IMR-90 (cell line): ENCODE data around the gene CLTCL1. TPM values are rescaled to one million over a fixed set of nuclear protein-coding genes. Genes with fewer than 3 reads are reported as not detected.

Source experiments
- ATAC-seq: fragments of 200-7000 bp; cut with Tn5 transposase; 2 replicates; pipeline ENCODE4 v1.9.1; 2020; ENCODE audit warnings: low read depth, mild to moderate bottlenecking, moderate library complexity
- BruUV-seq: library from RNA; stranded (reverse); fragments of 400-500 nt; replicated peaks from 2 replicates; lab custom pipeline; 2021; lab: Mats Ljungman, UMichigan
- CTCF ChIA-PET: fragments of 300-600 bp; formaldehyde crosslinking; extraction: SDS; loops from one replicate; lab custom pipeline; 2021; ENCODE audit warnings: antibody characterized with exemption; lab: Yijun Ruan, JAX
- POLR2A ChIA-PET: fragments of 300-600 bp; sonication (Branson Sonifier 250); formaldehyde crosslinking; loops from one replicate; lab custom pipeline; 2022; ENCODE audit warnings: antibody characterized with exemption; ENCODE audit not compliant: unreplicated experiment; lab: Charles Lee
- DNase-seq: peaks from one replicate; pipeline ENCODE4 v3.0.0; 2013
- H2AFZ ChIP-seq: replicated peaks from 2 replicates; pipeline ENCODE3; 2013; ENCODE audit warnings: low read length, mild to moderate bottlenecking; ENCODE audit not compliant: poor library complexity
- H2AK5ac ChIP-seq: 2 replicates; pipeline ENCODE4 v1.6.1; 2013; ENCODE audit warnings: low read depth, low read length, inconsistent platforms
- H2AK9ac ChIP-seq: replicated peaks from 2 replicates; pipeline ENCODE3; 2013; ENCODE audit warnings: mild to moderate bottlenecking, low read depth, low read length, moderate library complexity; ENCODE audit not compliant: poor library complexity
- H2BK120ac ChIP-seq: 2 replicates; pipeline ENCODE4 v1.6.1; 2013; ENCODE audit warnings: low read depth, low read length, inconsistent platforms
- H2BK15ac ChIP-seq: 3 replicates; pipeline ENCODE4 v1.6.1; 2013; ENCODE audit warnings: low read depth, low read length, inconsistent platforms
- H2BK20ac ChIP-seq: 2 replicates; pipeline ENCODE4 v1.6.1; 2013; ENCODE audit warnings: low read depth, mild to moderate bottlenecking, inconsistent platforms, low read length, moderate library complexity
- H2BK5ac ChIP-seq: 2 replicates; pipeline ENCODE4 v1.6.1; 2013; ENCODE audit warnings: mild to moderate bottlenecking, low read depth, low read length, inconsistent platforms; ENCODE audit not compliant: poor library complexity, severe bottlenecking
- H3K14ac ChIP-seq: replicated peaks from 2 replicates; pipeline ENCODE4 v1.6.1; 2013; ENCODE audit warnings: low read depth, low read length, inconsistent platforms
- H3K18ac ChIP-seq: 2 replicates; pipeline ENCODE4 v1.6.1; 2013; ENCODE audit warnings: low read depth, low read length, control low read depth
- H3K23ac ChIP-seq: 2 replicates; pipeline ENCODE4 v1.6.1; 2013; ENCODE audit warnings: low read depth, low read length, inconsistent platforms
- H3K27ac ChIP-seq: 2 replicates; pipeline ENCODE4 v1.5.1; 2013; ENCODE audit warnings: mild to moderate bottlenecking, control low read depth, low read length; ENCODE audit not compliant: insufficient read depth
- H3K27me3 ChIP-seq: 2 replicates; pipeline ENCODE4 v1.6.1; 2013; ENCODE audit warnings: low read length; ENCODE audit not compliant: control insufficient read depth, insufficient read depth
- H3K36me3 ChIP-seq: 2 replicates; pipeline ENCODE4 v1.6.1; 2013; ENCODE audit warnings: low read length, mixed read lengths; ENCODE audit not compliant: control insufficient read depth, insufficient read depth
- H3K4ac ChIP-seq: 2 replicates; pipeline ENCODE4 v1.6.1; 2013; ENCODE audit warnings: low read depth, low read length, inconsistent platforms
- H3K4me1 ChIP-seq: 2 replicates; pipeline ENCODE4 v1.6.1; 2013; ENCODE audit warnings: low read length, mixed read lengths; ENCODE audit not compliant: control insufficient read depth, insufficient read depth
- H3K4me2 ChIP-seq: 2 replicates; pipeline ENCODE4 v1.6.1; 2013; ENCODE audit warnings: low read depth, mild to moderate bottlenecking, control low read depth, low read length, moderate library complexity
- H3K4me3 ChIP-seq: 2 replicates; pipeline ENCODE4 v1.5.1; 2013; ENCODE audit warnings: low read depth, mild to moderate bottlenecking, control low read depth, low read length, moderate library complexity; ENCODE audit not compliant: insufficient read depth
- H3K56ac ChIP-seq: 2 replicates; pipeline ENCODE4 v1.6.1; 2013; ENCODE audit warnings: low read length, inconsistent platforms; ENCODE audit not compliant: insufficient read depth; ENCODE audit errors: extremely low read depth
- H3K79me1 ChIP-seq, 2 experiments: 2 replicates each; pipeline ENCODE4 v1.6.1; 2013; ENCODE audit warnings: low read length in 2 of 2, inconsistent platforms in 1 of 2, low read depth in 1 of 2
- H3K9ac ChIP-seq: 2 replicates; pipeline ENCODE4 v1.6.1; 2013; ENCODE audit warnings: low read depth, low read length, control low read depth
- H3K9me1 ChIP-seq: 2 replicates; pipeline ENCODE4 v1.6.1; 2013; ENCODE audit warnings: low read length, inconsistent platforms; ENCODE audit not compliant: insufficient read depth
- H3K9me3 ChIP-seq: 2 replicates; pipeline ENCODE4 v1.6.1; 2013; ENCODE audit warnings: low read length; ENCODE audit not compliant: control insufficient read depth, insufficient read depth
- H4K20me1 ChIP-seq: 2 replicates; pipeline ENCODE4 v1.6.1; 2013; ENCODE audit warnings: low read length, inconsistent platforms; ENCODE audit not compliant: insufficient read depth
- H4K5ac ChIP-seq: 2 replicates; pipeline ENCODE4 v1.6.1; 2013; ENCODE audit warnings: mild to moderate bottlenecking, low read depth, low read length, control low read depth
- H4K8ac ChIP-seq, 2 experiments: 2 replicates each; pipeline ENCODE4 v1.6.1; 2013; ENCODE audit warnings: low read depth in 2 of 2, low read length in 2 of 2, control low read depth in 1 of 2, inconsistent platforms in 1 of 2
- H4K91ac ChIP-seq: 2 replicates; pipeline ENCODE4 v1.6.1; 2013; ENCODE audit warnings: low read depth, low read length, inconsistent platforms; ENCODE audit not compliant: insufficient read depth
- BHLHE40 ChIP-seq: fragments of 150-350 bp; IDR thresholded peaks from 2 replicates; pipeline ENCODE4 v1.6.1; 2016; ENCODE audit warnings: mild to moderate bottlenecking, low read depth, low read length
- CEBPB ChIP-seq: IDR thresholded peaks from 2 replicates; pipeline ENCODE4 v1.6.1; 2012; ENCODE audit warnings: low read depth, low read length, improper control_type of control experiment
- CHD1 ChIP-seq: IDR thresholded peaks from 2 replicates; pipeline ENCODE4 v1.6.1; 2012; ENCODE audit warnings: low read depth, low read length, improper control_type of control experiment
- CTCF ChIP-seq: conservative IDR thresholded peaks from 2 replicates; pipeline ENCODE4 v1.5.1; 2012; ENCODE audit warnings: mild to moderate bottlenecking, low read depth, low read length, improper control_type of control experiment
- ELK1 ChIP-seq: fragments of 150-350 bp; IDR thresholded peaks from 2 replicates; pipeline ENCODE4 v1.6.1; 2016; ENCODE audit warnings: low read depth, mild to moderate bottlenecking, low read length, moderate library complexity, borderline replicate concordance
- FOS ChIP-seq: fragments of 150-350 bp; IDR thresholded peaks from 2 replicates; pipeline ENCODE4 v1.6.1; 2016; ENCODE audit warnings: low read depth, low read length
- MAFK ChIP-seq: IDR thresholded peaks from 2 replicates; pipeline ENCODE4 v1.6.1; 2012; ENCODE audit warnings: low read depth, low read length, improper control_type of control experiment
- MAZ ChIP-seq: IDR thresholded peaks from 2 replicates; pipeline ENCODE4 v1.6.1; 2012; ENCODE audit warnings: low read depth, mild to moderate bottlenecking, low read length, improper control_type of control experiment, moderate library complexity, borderline replicate concordance
- MXI1 ChIP-seq: IDR thresholded peaks from 2 replicates; pipeline ENCODE4 v1.6.1; 2012; ENCODE audit warnings: low read depth, mild to moderate bottlenecking, low read length, moderate library complexity, borderline replicate concordance
- NFE2L2 ChIP-seq: fragments of 150-350 bp; IDR thresholded peaks from 2 replicates; pipeline ENCODE4 v1.6.1; 2016; ENCODE audit warnings: low read depth, mild to moderate bottlenecking, low read length
- POLR2A ChIP-seq: IDR thresholded peaks from 2 replicates; pipeline ENCODE4 v1.6.1; 2012; ENCODE audit warnings: mild to moderate bottlenecking, low read depth, low read length
- RAD21 ChIP-seq: IDR thresholded peaks from 2 replicates; pipeline ENCODE4 v1.6.1; 2012; ENCODE audit warnings: low read length, improper control_type of control experiment
- RCOR1 ChIP-seq: IDR thresholded peaks from 2 replicates; pipeline ENCODE4 v1.6.1; 2012; ENCODE audit warnings: mild to moderate bottlenecking, low read length, improper control_type of control experiment; ENCODE audit not compliant: insufficient replicate concordance
- RFX5 ChIP-seq: IDR thresholded peaks from 2 replicates; pipeline ENCODE4 v1.8.0; 2012; ENCODE audit warnings: low read depth, mild to moderate bottlenecking, low read length, moderate library complexity
- SMC3 ChIP-seq: fragments of 150-350 bp; IDR thresholded peaks from 2 replicates; pipeline ENCODE4 v1.6.1; 2016; ENCODE audit warnings: low read depth, mild to moderate bottlenecking, antibody characterized with exemption, low read length, moderate library complexity
- USF2 ChIP-seq: fragments of 150-350 bp; IDR thresholded peaks from 2 replicates; pipeline ENCODE4 v1.6.1; 2017; ENCODE audit warnings: mild to moderate bottlenecking, antibody characterized with exemption, low read length, low read depth
- WGBS, 2 experiments: methylation state at CpG; one replicate each; pipeline versions ENCODE4 v1.1.5 to v1.1.7; 2013; ENCODE audit warnings: missing lambda C conversion rate in 2 of 2; ENCODE audit not compliant: insufficient read length in 1 of 2; ENCODE audit errors: extremely low coverage in 2 of 2; 5-methylcytosine and 5-hydroxymethylcytosine counted together
- dilution Hi-C: fragments of 300-500 bp; cut with HindIII; formaldehyde crosslinking; loops from one replicate; pipeline ENCODE4 v1.14.3; 2018; ENCODE audit warnings: low sequenced_read_pairs; ENCODE audit not compliant: unreplicated experiment
- in situ Hi-C: fragments of 300-500 bp; cut with MboI; formaldehyde crosslinking; loops from 3 replicates; pipeline ENCODE4 v1.14.3; 2019; ENCODE audit warnings: low sequenced_read_pairs, inconsistent platforms, mixed read lengths
- intact Hi-C: fragments of 100-400 bp; cut with micrococcal nuclease; formaldehyde crosslinking; loops from 2 replicates; pipeline ENCODE4 v1.10.0; 2022
- polyA plus RNA-seq, 3 experiments: library from polyadenylated mRNA; depleted of rRNA; stranded (reverse); fragments of >200 nt; gene quantifications; 2 replicates each; pipeline ENCODE4 v1.2.3, GENCODE V29; 2012; ENCODE audit warnings: low replicate concordance in 1 of 3
- total RNA-seq: library from RNA; depleted of rRNA; stranded (reverse); fragments of >200 nt; gene quantifications from 2 replicates; pipeline ENCODE4 v1.2.3, GENCODE V29; 2012

The CLTCL1 gene
- total and polyA plus RNA-seq, 2 of the 4 experiments (the other 2 are of a cell fraction), result 6.2 to 8.1 TPM

- no peak overlapping the region for H2BK120ac ChIP-seq
- no peak overlapping the region for H3K4me3 ChIP-seq
- H2AFZ ChIP-seq, result no peak overlapping the region
- peaks cover 25% of the 10 kb centered on the region for H3K36me3 ChIP-seq
- DNase-seq (no peak), ATAC-seq (no peak)
- dilution Hi-C loops, result no loop called here
- H3K27ac ChIP-seq, result no peak overlapping the region
- H4K20me1 ChIP-seq, result no peaks in the 10 kb centered on the region
- no TSS peak for BruUV-seq
- H3K4me1 ChIP-seq, result no peaks in the 10 kb centered on the region; the same call in 1 of the 2 replicates
- H3K4me2 ChIP-seq, result no peak overlapping the region
- no peak for TF ChIP-seq MAZ
- TF ChIP-seq MAFK, result no peak
- no peak for TF ChIP-seq CTCF
- TF ChIP-seq POLR2A, result no peak
- TF ChIP-seq RAD21, result no peak
- no peak for TF ChIP-seq FOS
- TF ChIP-seq BHLHE40, result no peak
- TF ChIP-seq RFX5, result no peak
- no peak for TF ChIP-seq USF2
- no peak for TF ChIP-seq SMC3
- no peak for TF ChIP-seq CEBPB
- no peak for TF ChIP-seq MXI1
- no peak for TF ChIP-seq RCOR1
- TF ChIP-seq NFE2L2, result no peak
- no peak for TF ChIP-seq CHD1
- no peak for TF ChIP-seq ELK1
- H3K56ac ChIP-seq, result no peak overlapping the region
- intact Hi-C loops, result no loop called here
- no peak overlapping the region for H3K18ac ChIP-seq
- no peak overlapping the region for H2AK9ac ChIP-seq
- no peak overlapping the region for H3K14ac ChIP-seq
- H2AK5ac ChIP-seq, result no peak overlapping the region
- no peak overlapping the region for H2BK5ac ChIP-seq
- no peak overlapping the region for H2BK20ac ChIP-seq
- H3K4ac ChIP-seq, result no peak overlapping the region
- no peak overlapping the region for H4K5ac ChIP-seq
- POLR2A ChIA-PET, result no interaction called here
- H4K8ac ChIP-seq, result no peak overlapping the region
- peaks cover 4% of the 10 kb centered on the region; the same call in 1 of the 2 replicates for H3K9me1 ChIP-seq
- H3K27me3 ChIP-seq, result no peaks in the 10 kb centered on the region
- H3K79me1 ChIP-seq, result no peaks in the 10 kb centered on the region
- H2BK15ac ChIP-seq, result no peak overlapping the region
- no CpG with 5 or more reads among the region's 5 CpGs for WGBS, 2 experiments
- in situ Hi-C loops, result no loop called here
- H4K91ac ChIP-seq, result no peak overlapping the region
- H3K9ac ChIP-seq, result no peak overlapping the region
- CTCF ChIA-PET, result no interaction called here
- H3K23ac ChIP-seq, result no peak overlapping the region
- H3K9me3 ChIP-seq, result no peaks in the 10 kb centered on the region
Measured at GRCh38 chr22:19218541-19219233, 72.8 kb downstream of the CLTCL1 start.
